GM18499 (cell line): ENCODE measurements around the gene DCBLD2.

Experiments used
- ATAC-seq: cut with Tn5 transposase; IDR thresholded peaks from one replicate; pipeline ENCODE4 v1.9.1; 2021; ENCODE audit warnings: moderate number of reproducible peaks; ENCODE audit not compliant: insufficient read depth, unreplicated experiment

Gene DCBLD2, protein sequence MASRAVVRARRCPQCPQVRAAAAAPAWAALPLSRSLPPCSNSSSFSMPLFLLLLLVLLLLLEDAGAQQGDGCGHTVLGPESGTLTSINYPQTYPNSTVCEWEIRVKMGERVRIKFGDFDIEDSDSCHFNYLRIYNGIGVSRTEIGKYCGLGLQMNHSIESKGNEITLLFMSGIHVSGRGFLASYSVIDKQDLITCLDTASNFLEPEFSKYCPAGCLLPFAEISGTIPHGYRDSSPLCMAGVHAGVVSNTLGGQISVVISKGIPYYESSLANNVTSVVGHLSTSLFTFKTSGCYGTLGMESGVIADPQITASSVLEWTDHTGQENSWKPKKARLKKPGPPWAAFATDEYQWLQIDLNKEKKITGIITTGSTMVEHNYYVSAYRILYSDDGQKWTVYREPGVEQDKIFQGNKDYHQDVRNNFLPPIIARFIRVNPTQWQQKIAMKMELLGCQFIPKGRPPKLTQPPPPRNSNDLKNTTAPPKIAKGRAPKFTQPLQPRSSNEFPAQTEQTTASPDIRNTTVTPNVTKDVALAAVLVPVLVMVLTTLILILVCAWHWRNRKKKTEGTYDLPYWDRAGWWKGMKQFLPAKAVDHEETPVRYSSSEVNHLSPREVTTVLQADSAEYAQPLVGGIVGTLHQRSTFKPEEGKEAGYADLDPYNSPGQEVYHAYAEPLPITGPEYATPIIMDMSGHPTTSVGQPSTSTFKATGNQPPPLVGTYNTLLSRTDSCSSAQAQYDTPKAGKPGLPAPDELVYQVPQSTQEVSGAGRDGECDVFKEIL

DNA sequence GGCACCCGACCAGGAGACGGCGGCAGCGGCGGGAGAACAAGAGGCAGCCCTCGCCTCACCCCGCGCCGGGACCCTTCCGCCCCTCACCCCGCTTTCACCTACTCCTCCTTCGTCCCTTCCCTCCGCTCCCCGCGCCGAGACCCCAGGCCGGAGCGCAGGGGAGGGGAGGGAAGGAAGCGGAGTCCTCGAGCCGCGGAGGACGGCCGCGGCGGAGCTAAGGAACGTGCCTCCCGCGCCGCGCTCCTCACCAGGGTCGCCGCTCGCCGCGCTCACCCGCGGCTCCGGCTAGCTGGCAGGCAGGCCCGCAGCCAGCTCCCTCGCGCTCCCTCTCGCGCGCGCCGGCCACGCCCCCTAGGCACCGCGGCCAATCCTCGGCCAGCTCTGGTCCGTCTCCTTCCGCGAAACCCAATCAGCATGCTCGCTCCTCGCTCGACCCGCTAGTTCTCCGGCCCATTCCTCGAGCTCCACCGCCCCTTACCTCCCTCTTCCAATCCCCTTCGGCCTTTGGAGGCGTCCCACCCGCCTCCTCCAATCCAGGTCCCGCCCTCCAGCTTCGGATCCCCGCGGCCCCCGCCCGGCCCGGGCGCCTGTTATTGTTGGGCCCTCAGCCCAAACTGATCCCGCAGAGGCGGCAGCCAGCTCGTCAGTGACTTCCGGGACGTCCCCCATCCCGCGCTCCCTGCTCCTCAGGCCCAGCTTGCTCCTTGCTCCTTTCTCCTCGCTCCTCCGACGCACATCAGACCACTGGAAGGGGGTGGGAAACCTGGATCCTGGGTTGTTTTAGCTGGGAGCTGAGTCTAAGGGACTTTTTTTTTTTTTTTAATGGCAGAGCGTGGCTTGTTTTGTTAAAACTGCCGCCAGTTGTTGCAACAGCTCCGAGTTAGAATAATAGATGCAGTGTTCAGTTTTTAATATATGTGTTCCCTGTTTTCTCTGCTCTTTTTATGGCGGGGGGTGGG, at the start of gene DCBLD2:
DCBLD2 (minus strand) TSS at position 304 of the 959 bp plus-strand sequence. CDS start 369 bp downstream, outside the sequence.
- peak; percentile 98 for ATAC-seq

DNA sequence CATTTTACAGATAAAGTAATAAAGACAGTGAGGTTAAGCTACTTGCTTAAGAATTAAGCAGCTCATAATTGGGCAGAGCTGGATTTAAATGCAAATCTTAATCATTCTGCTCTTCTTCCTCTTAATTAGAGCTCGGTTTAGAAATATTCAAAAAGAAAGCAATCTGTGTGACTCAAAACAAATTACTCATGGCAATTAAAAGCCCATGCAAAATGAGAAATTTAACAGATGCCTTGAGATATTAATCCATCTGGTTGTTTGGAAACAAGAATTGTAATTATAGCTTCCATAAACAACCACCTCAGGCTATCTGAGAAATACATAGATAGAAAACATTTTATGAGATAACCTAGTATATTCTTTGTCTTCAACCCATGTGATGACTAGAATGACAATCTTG, 44.2 kb upstream of the DCBLD2 start:
- no peak for ATAC-seq

DNA sequence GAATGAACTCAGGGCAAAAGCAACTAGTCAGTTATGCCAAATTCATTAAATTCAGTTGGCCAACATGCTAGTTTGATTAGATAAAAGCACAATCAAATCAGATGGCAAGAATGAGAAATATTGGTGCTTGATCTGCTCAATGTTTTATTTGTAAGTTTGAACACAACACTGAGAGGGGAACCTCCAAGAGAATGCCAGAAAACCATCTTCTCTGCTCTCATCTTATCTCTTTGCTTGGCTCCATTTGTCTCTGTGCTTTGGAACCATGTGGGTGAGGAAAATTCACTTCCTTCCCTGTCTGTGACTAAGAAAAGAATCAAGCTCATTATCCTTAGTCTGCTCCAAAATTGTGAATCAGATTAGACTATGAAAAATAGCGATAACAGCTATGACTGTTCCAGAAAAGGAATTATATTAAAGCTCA, 43.6 kb upstream of the DCBLD2 start:
- no peak for ATAC-seq

DNA sequence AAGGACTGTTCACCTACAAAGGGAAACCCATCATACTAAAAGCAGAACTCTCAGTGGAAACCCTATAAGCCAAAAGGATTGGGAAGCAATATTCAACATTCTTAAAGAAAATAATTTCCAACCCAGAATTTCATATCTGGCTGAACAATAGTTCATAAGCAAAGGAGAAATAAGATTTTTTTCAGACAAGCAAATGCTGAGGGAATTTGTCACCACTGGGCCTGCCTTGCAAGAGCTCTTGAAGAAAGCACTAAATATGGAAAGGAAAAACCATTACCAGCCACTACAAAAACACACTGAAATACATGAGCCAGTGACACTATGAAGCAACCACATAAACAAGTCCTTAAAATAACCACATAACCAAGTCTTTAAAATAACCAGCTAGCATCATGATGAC, 28.9 kb upstream of the DCBLD2 start:
- ATAC-seq, result no peak

DNA sequence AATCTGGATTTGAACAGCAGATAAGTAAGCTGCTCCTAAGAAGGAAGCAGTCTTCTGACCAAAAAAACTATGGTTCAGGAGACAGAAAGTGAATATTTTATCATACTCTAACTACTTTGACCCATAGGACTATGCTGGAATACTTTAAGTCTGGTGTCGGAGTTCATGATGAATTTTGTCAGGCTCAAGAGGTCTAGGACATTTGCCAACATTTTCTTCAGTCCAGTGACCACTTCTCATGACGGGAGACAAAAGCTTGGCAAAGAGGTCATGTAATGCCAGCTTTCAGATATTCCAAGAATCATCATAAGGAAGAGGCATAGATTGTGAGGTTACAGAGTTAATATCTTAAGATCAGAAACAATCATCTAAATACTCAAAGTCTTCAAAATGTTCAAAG, 20.5 kb upstream of the DCBLD2 start:
- ATAC-seq, result no peak

DNA sequence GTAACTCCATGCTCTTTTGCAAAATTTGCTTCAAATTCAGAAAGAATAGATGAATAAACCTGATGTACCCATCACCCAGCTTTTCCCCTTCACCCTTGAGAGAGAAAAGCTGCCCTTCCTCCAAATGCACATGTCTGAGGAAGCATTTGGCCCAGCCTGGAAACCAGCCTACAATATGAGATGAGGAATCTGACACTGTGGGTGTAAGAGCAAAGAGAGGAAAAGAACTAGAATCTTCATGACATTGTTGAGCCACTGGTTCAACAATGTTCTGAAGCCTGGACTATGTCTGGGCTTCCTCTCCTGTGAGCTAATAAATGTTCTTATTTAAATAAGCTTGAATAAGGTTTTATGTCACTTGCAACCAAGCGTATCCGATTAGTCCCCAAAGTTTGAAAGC, 18.7 kb upstream of the DCBLD2 start:
- ATAC-seq, result no peak

DNA sequence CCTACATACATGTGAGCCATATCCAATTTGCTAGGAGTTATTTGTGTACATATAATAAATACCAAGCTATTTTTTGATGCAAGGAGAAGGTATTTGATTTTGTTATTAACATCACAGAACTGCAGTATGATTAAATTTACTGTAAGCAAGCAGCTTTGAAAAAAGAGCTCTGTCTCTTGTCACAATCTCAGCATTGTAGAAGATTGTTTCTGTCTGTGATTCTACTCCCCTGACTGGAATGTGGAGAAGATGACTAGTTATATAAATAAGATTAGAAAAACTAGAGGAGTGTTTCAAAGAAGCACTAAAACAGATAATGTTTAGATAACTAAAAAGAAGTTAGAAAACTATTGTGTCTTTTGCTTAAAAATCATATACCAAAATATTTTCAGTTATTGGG, 17.1 kb upstream of the DCBLD2 start:
- no peak for ATAC-seq

DNA sequence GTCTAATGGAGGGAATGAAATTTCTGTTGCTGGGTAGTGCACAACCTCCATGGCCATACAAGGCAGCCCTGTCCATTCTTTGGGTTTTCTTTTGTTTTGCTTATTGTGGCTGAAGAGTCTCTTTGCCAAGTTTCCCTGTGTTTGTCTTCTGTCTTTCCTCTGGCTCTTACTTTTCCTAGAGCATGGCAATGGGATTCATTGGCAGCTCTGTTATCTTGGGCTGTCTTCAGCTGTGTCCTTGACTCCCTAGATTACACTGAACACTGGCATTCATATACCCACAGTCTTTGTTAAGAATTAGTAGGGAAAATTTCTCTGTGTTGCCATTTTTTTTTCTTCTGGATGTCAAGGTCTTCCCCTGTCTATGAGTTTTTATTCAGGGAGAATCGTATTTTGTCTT, 16.1 kb upstream of the DCBLD2 start:
- no peak for ATAC-seq

DNA sequence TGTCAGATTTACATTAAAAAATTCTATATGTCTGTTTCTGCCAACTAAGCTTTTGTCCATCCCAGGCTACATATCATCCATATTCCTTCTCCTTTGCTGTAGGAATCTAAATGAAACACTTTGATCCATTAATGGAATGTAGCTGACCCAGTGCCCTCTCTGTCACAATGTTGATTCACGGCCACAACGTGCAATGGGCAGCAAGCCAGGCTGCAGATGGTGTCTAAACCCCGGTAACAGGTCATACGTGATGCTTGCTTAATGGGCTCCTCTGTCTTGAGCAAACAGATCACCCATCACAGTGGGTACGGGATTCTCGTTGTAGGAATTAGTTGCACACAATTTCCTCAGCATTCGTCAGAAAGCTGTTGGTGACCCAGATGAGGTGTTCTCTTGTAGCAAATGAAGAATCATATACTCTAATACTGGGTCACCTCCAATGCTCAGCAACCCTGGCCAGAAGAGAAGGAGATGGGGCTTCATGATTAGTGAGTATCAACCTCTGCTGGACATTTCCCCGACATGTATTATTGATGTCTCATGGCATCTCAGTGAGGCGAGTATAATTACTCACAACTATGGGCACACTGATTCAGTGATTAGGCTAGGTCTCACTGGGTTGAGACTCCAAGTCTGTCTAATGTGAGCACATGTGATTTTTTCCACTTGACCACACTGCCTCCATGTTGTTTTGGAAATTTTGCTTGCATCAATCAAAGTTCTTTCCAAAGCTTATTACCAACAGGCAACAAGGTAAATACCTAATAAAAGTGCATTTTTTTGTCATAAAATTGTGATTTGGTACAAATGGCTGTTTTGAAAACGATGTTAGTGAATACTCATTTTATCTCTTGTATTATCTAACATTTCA, 12.9 kb upstream of the DCBLD2 start:
- ATAC-seq, result no peak

DNA sequence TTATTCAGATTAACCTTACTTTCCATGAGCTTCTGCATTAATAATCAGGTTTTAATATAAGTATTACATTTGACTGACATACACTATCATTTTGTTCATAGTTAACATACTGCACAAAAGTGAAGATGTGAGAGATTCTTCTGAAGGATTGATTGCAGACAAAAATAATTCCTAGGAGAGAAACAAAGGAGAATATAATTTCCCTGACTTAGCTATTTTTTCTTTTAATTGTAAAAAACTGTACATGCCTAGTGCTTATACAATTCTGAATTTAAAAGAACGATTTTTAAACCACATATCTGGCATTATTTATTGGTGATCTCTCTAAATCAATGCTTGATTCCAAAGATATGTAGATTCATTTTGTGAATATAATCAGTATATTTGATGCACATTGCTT, 11.0 kb upstream of the DCBLD2 start:
- no peak for ATAC-seq

DNA sequence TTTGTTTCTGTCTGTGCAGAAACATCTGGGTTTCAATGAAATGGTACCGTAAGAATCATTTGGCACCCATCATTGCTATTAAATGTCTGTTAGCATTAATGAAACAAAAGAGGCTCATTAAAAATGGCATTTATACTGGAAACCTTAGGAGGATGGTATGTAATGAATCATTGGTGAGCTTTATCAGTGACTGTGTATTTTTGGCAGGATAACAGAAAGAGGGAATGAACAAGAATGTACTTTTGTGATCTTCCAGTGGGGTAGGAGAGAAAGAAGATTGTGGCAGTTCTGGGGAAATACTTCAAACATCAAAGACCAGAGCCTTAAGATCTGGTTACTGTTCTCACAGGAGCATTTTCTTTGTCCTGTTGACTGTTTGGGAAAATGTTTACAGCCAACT, 4.7 kb upstream of the DCBLD2 start:
- no peak for ATAC-seq

DNA sequence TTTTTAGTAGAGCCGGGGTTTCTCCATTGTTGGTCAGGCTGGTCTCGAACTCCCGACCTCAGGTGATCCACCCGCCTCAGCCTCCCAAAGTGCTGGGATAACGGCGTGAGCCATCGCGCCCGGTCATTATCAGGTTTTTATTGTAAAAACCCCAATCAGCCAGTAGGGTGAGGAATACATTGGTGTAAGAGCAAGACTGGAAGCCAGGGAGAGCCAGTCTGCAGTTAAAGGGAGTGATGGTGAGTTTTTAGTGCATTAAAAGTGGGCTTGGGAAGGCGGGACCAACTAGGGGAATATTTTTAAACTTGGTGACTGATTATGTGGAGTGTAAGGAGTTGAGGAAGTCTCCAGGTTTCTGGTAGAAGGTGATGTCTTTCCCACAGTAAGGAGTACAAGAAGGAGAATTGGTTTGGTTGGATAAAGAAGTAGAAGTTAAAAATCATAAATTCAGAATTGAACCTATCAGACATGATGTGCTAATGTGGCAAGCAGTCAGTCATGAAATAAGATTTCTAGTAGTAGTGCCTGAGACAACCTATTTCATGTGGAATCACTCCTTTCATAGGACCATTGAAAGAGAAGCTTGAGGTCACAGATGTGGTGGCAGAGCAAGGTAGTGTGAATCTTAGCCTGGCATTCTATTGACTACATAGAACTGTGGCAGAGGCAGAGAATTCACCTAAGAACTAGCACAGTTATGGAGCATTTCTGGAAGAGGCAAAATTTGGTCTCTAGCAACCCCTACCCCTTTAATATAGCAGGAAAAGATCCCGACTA, 2.4 kb upstream of the DCBLD2 start:
- ATAC-seq, result no peak

DNA sequence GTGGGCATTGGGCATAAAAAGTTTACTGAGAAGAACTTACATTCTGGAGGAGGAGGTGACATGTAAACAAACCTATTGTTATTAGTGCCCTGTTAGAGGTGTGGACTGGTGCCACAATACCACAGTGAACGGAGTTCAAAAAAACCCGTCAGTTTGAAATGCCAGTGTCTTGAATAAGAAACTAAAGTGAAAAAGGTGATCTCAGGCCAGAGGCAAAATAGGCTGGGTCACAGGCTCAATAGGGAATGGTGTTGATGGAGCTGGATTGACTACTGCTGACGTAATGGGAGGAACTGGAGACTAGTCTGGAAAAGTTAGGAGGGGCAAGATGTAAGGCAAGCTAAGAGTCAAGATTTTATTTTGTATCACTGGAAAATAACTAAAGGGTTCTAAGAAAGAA, 1.6 kb upstream of the DCBLD2 start:
- ATAC-seq, result no peak

DNA sequence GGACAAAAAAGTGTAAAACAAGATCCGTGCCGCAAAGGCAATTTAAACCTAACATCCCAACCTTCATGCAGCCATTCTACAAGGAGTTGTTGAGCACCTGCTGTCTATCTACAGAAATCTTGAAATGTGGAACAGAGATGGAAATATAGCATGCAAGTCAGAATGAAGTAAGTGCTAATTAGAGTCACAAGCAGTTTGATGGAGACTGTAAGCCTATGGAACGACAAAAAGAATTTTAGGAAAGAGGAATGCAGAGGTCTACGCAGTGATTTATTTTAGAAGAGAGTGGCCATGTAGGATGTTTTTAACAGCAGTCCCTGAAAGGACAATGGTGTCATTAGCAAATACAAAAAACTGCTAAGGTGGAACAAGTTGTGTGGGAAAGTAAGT, 851 bp upstream of the DCBLD2 start:
- no peak for ATAC-seq

DNA sequence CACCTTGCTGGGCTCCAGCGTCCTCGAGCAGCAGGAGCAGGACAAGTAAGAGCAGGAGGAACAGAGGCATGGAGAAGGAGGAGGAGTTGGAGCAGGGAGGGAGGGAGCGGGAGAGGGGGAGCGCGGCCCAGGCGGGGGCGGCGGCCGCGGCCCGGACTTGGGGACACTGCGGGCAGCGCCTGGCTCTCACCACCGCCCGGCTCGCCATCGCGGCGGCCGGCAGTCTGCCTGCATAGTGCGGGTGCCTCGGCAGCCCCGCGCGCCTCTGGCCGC, 440 bp downstream of the DCBLD2 start:
- peak; percentile 7 for ATAC-seq

DNA sequence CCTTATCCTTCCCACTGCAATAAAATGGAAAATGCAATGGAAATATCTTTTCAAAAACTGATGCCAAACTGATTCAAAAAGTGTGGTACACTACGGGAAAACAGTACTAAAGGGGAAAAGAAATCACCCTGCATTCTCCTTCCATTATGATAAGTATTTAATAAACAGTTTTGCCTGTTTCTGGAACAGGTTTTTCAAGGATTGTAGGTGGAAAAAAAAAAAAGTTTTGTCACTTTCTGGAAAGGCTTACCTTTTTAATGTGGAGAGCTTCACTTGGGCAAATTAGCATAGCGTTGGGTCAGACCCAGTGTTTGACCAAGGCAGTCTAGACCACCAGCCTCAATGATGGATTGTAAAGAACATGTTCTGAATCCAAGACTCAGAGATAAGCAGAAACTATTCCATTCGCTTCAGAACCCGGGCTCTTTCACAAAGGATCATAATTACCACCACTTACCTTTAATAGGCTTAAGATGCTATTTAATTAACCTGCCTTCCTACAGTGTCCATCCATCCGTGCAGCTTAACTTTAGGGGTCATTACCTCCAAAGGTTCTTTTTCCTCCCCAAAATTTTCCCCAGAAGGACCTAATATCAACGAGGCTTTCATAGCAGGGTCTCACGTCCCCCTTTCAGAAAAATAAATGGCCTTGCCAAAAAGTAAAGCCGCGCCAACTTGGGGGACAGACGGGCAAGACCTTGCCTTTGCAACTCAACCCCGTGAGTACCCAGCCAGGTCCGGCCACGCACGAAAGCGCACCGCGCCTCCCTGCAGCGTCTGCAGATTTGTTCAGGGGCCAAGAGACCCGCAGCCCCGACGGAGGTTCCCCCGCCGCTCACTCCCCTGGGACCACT, 1.0 kb downstream of the DCBLD2 start:
- ATAC-seq, result peak; percentile 0

DNA sequence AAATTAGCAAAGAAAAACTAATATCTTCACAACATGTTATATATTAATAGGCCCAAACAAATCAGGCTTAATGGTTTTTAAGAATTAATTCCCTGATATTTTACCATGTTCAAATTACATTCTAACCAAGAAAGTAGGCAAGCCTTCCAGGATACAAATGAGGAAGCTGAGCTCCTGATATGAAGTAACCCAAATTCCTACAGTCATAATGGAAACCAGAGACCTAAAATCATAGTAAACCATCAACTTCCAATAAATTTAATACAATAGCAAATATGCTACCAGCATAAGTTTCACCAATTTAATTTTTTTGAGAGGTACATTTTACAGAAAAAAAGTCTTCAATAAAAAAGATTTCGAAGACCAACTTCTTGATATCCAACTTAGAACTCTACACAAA, 3.8 kb downstream of the DCBLD2 start:
- no peak for ATAC-seq
